WTC11 (cell line): ENCODE results near the gene PHLPP1. TPM values are rescaled to one million over a fixed set of nuclear protein-coding genes. Genes with fewer than 3 reads are reported as not detected.
A peak's percentile ranks its signal among the peaks of the same experiment; 100 is the strongest.

ENCODE experiments used
- ATAC-seq: fragments of 200-7000 bp; cut with Tn5 transposase; 2 replicates; pipeline ENCODE4 v1.10.0; 2021; ENCODE audit warnings: mild to moderate bottlenecking, moderate library complexity
- CTCF ChIA-PET: fragments of 300-600 bp; sonication (Branson Sonifier 250); formaldehyde crosslinking; loops from one replicate; lab custom pipeline; 2021; ENCODE audit warnings: antibody characterized with exemption; lab: Charles Lee
- POLR2A ChIA-PET: fragments of 350-600 bp; sonication (Branson Sonifier 250); formaldehyde crosslinking; loops from one replicate; lab custom pipeline; 2021; ENCODE audit warnings: antibody characterized with exemption; lab: Charles Lee
- DNase-seq: peaks from one replicate; pipeline ENCODE4 v3.0.0; 2021; ENCODE audit warnings: low spot score
- H3K27ac Mint-ChIP-seq: 2 replicates; pipeline ENCODE4 v1.8.0; 2021; ENCODE audit warnings: mixed read lengths
- H3K27me3 Mint-ChIP-seq: 2 replicates; pipeline ENCODE4 v1.8.0; 2021; ENCODE audit warnings: low read depth, mild to moderate bottlenecking, moderate library complexity, mixed read lengths
- H3K36me3 Mint-ChIP-seq: 2 replicates; pipeline ENCODE4 v1.8.0; 2021; ENCODE audit warnings: mixed read lengths
- H3K4me1 Mint-ChIP-seq: 2 replicates; pipeline ENCODE4 v1.8.0; 2022; ENCODE audit warnings: mixed read lengths
- H3K4me3 Mint-ChIP-seq: 2 replicates; pipeline ENCODE4 v1.8.0; 2021; ENCODE audit warnings: mild to moderate bottlenecking, moderate library complexity, mixed read lengths
- H3K9me3 Mint-ChIP-seq: 2 replicates; pipeline ENCODE4 v1.8.0; 2021; ENCODE audit warnings: mixed read lengths
- AFF4 ChIP-seq: sonication (generic); formaldehyde crosslinking; IDR thresholded peaks from 2 replicates; pipeline ENCODE4 v1.8.1; 2023; ENCODE audit warnings: mild to moderate bottlenecking, missing genetic modification reagents, borderline replicate concordance
- AR ChIP-seq: fragments of 250-450 bp; sonication (Bioruptor Pico); IDR thresholded peaks from 2 replicates; pipeline ENCODE4 v1.9.0; 2021; ENCODE audit warnings: mild to moderate bottlenecking
- CBFB ChIP-seq: sonication (generic); formaldehyde crosslinking; IDR thresholded peaks from 2 replicates; pipeline ENCODE4 v1.8.1; 2022; ENCODE audit warnings: mild to moderate bottlenecking, low read depth, missing genetic modification reagents
- CREB1 ChIP-seq: sonication (generic); formaldehyde crosslinking; IDR thresholded peaks from 2 replicates; pipeline ENCODE4 v1.8.0; 2023; ENCODE audit warnings: mild to moderate bottlenecking, missing genetic modification reagents
- ELF4 ChIP-seq: sonication (generic); formaldehyde crosslinking; IDR thresholded peaks from 2 replicates; pipeline ENCODE4 v1.8.1; 2022; ENCODE audit warnings: low read depth, mild to moderate bottlenecking, moderate library complexity, missing genetic modification reagents
- EMX1 ChIP-seq: fragments of 250-450 bp; sonication (Bioruptor Pico); IDR thresholded peaks from 2 replicates; pipeline ENCODE4 v1.8.0; 2021; ENCODE audit warnings: mild to moderate bottlenecking
- ESRRA ChIP-seq: sonication (generic); formaldehyde crosslinking; IDR thresholded peaks from 2 replicates; pipeline ENCODE4 v1.8.1; 2022; ENCODE audit warnings: mild to moderate bottlenecking, missing genetic modification reagents, borderline replicate concordance
- PRRX2 ChIP-seq: fragments of 250-450 bp; sonication (Bioruptor Pico); IDR thresholded peaks from 2 replicates; pipeline ENCODE4 v1.8.0; 2021; ENCODE audit warnings: mild to moderate bottlenecking
- RELA ChIP-seq: sonication (generic); formaldehyde crosslinking; IDR thresholded peaks from 2 replicates; pipeline ENCODE4 v1.8.1; 2022; ENCODE audit warnings: missing genetic modification reagents, mild to moderate bottlenecking, borderline replicate concordance
- STAT6 ChIP-seq: sonication (generic); formaldehyde crosslinking; conservative IDR thresholded peaks from 2 replicates; pipeline ENCODE4 v1.8.1; 2023; ENCODE audit warnings: mild to moderate bottlenecking, low read depth, missing genetic modification reagents, moderate library complexity
- TCF7 ChIP-seq: sonication (generic); formaldehyde crosslinking; IDR thresholded peaks from 2 replicates; pipeline ENCODE4 v1.8.0; 2022; ENCODE audit warnings: mild to moderate bottlenecking, low read depth, missing genetic modification reagents, moderate library complexity
- USF2 ChIP-seq: sonication (generic); formaldehyde crosslinking; IDR thresholded peaks from 2 replicates; pipeline ENCODE4 v1.8.1; 2023; ENCODE audit warnings: mild to moderate bottlenecking, missing genetic modification reagents, moderate library complexity
- ZMAT4 ChIP-seq: fragments of 250-450 bp; sonication (Bioruptor Pico); IDR thresholded peaks from 2 replicates; pipeline ENCODE4 v1.9.0; 2021; ENCODE audit warnings: mild to moderate bottlenecking
- ZNF416 ChIP-seq: fragments of 250-450 bp; sonication (Bioruptor Pico); IDR thresholded peaks from 2 replicates; pipeline ENCODE4 v1.9.0; 2021; ENCODE audit warnings: mild to moderate bottlenecking, inconsistent platforms
- ZNF423 ChIP-seq: fragments of 250-450 bp; sonication (Bioruptor Pico); IDR thresholded peaks from 2 replicates; pipeline ENCODE4 v2.1.2; 2022; ENCODE audit warnings: mild to moderate bottlenecking, moderate library complexity
- ZNF671 ChIP-seq: fragments of 250-450 bp; sonication (Bioruptor Pico); IDR thresholded peaks from 2 replicates; pipeline ENCODE4 v1.8.0; 2021; ENCODE audit warnings: mild to moderate bottlenecking
- total RNA-seq: library from RNA; stranded (reverse); gene quantifications from 3 replicates; pipeline ENCODE4 v1.2.3, GENCODE V29; 2021

Gene PHLPP1
- total RNA-seq, 1 experiment from 2014 or later: 52.0 TPM

- no peak for TF ChIP-seq ESRRA
- no peak for TF ChIP-seq ELF4 (CRISPR knock-in tag)
- no peak for TF ChIP-seq ZNF423
- no peak for TF ChIP-seq CBFB
- TF ChIP-seq PRRX2 (CRISPR knock-in tag): no peak
These were observed 179.5 kb downstream of the PHLPP1 start (continued) for GRCh38 chr18:62894681-62895390.

- peak overlapping the region; percentile 37; the same call in 1 of the 2 replicates for H3K27ac Mint-ChIP-seq
- POLR2A ChIA-PET: no interaction called here
These were observed 181.8 kb downstream of the PHLPP1 start for GRCh38 chr18:62897153-62897552.

More at GRCh38 chr18:62897153-62897552, 181.8 kb downstream of the PHLPP1 start:
- no peaks in the 10 kb centered on the region for H3K9me3 Mint-ChIP-seq
- peaks cover 45% of the 10 kb centered on the region for H3K36me3 Mint-ChIP-seq
- no peak for DNase-seq
- CTCF ChIA-PET: no interaction called here
- no peak overlapping the region for H3K4me3 Mint-ChIP-seq
- peaks cover 23% of the 10 kb centered on the region for H3K4me1 Mint-ChIP-seq
- no peaks in the 10 kb centered on the region for H3K27me3 Mint-ChIP-seq
- no peak for TF ChIP-seq AFF4 (CRISPR knock-in tag)
- TF ChIP-seq CREB1 (CRISPR knock-in tag): no peak
- no peak for TF ChIP-seq AR (CRISPR knock-in tag)
- TF ChIP-seq STAT6: no peak
- TF ChIP-seq TCF7: no peak
- no peak for TF ChIP-seq ZNF671
- TF ChIP-seq ZNF416 (CRISPR knock-in tag): no peak
- TF ChIP-seq ZMAT4: no peak
- no peak for TF ChIP-seq EMX1 (CRISPR knock-in tag)
- no peak for TF ChIP-seq RELA (CRISPR knock-in tag)
- no peak for TF ChIP-seq USF2
- no peak for ATAC-seq
